ENCODE measurements around the gene CACNA1I.

Gene CACNA1I

GRCh38 chr22:39721206-39722031 is 150.9 kb downstream of the CACNA1I start:
- H3K4me1 Mint-ChIP-seq (ENCODE audit: low read depth), result no peaks in the 10 kb centered on the region
- intact Hi-C loops (cut with micrococcal nuclease), result no loop called here
- H3K27ac Mint-ChIP-seq, result no peak overlapping the region
- peaks cover 35% of the 10 kb centered on the region for H3K27me3 Mint-ChIP-seq
- no peaks in the 10 kb centered on the region for H3K36me3 Mint-ChIP-seq (ENCODE audit: low read depth)
- no peak overlapping the region for H3K4me3 Mint-ChIP-seq
- no peaks in the 10 kb centered on the region for H3K9me3 Mint-ChIP-seq

- no peaks in the 10 kb centered on the region for H3K4me1 Mint-ChIP-seq (ENCODE audit: low read depth)
- H3K27me3 Mint-ChIP-seq, result peaks cover 39% of the 10 kb centered on the region
- H3K27ac Mint-ChIP-seq, result no peak overlapping the region
- no peaks in the 10 kb centered on the region for H3K36me3 Mint-ChIP-seq (ENCODE audit: low read depth)
- H3K4me3 Mint-ChIP-seq, result no peak overlapping the region
- no peaks in the 10 kb centered on the region for H3K9me3 Mint-ChIP-seq
- intact Hi-C loops (cut with micrococcal nuclease), result no loop called here
These were observed 151.4 kb downstream of the CACNA1I start for GRCh38 chr22:39722032-39722325.

GRCh38 chr22:39722501-39722900 is 151.9 kb downstream of the CACNA1I start:
- Mint-ChIP-seq H3K9me3 (no peaks in the 10 kb centered on the region), H3K4me1 (ENCODE audit: low read depth) (no peaks in the 10 kb centered on the region), H3K27ac (no peak overlapping the region), H3K36me3 (ENCODE audit: low read depth) (no peaks in the 10 kb centered on the region), H3K4me3 (no peak overlapping the region), H3K27me3 (peaks cover 41% of the 10 kb centered on the region)
- intact Hi-C loops (cut with micrococcal nuclease), result no loop called here

- H3K36me3 Mint-ChIP-seq (ENCODE audit: low read depth), result no peaks in the 10 kb centered on the region
- H3K4me1 Mint-ChIP-seq (ENCODE audit: low read depth), result no peaks in the 10 kb centered on the region
- intact Hi-C loops (cut with micrococcal nuclease), result no loop called here
These were observed 152.9 kb downstream of the CACNA1I start for GRCh38 chr22:39723463-39723862.

GRCh38 chr22:39723899-39724351 is 153.4 kb downstream of the CACNA1I start:
- Mint-ChIP-seq H3K4me3 (no peak overlapping the region), H3K27me3 (peaks cover 47% of the 10 kb centered on the region), H3K36me3 (ENCODE audit: low read depth) (no peaks in the 10 kb centered on the region), H3K4me1 (ENCODE audit: low read depth) (no peaks in the 10 kb centered on the region), H3K9me3 (no peaks in the 10 kb centered on the region), H3K27ac (no peak overlapping the region)
- intact Hi-C loops (cut with micrococcal nuclease), result no loop called here

More at GRCh38 chr22:39723463-39723862, 152.9 kb downstream of the CACNA1I start:
- Mint-ChIP-seq H3K27me3 (peaks cover 47% of the 10 kb centered on the region), H3K4me3 (no peak overlapping the region), H3K27ac (no peak overlapping the region), H3K9me3 (no peaks in the 10 kb centered on the region)

- no peak overlapping the region for H3K27ac Mint-ChIP-seq
- no peaks in the 10 kb centered on the region for H3K36me3 Mint-ChIP-seq (ENCODE audit: low read depth)
- intact Hi-C loops (cut with micrococcal nuclease), result no loop called here
- no peaks in the 10 kb centered on the region for H3K4me1 Mint-ChIP-seq (ENCODE audit: low read depth)
- H3K4me3 Mint-ChIP-seq, result no peak overlapping the region
- no peaks in the 10 kb centered on the region for H3K9me3 Mint-ChIP-seq
- H3K27me3 Mint-ChIP-seq, result peaks cover 47% of the 10 kb centered on the region
These were observed 153.8 kb downstream of the CACNA1I start for GRCh38 chr22:39724390-39724789.

- H3K4me3 Mint-ChIP-seq, result no peak overlapping the region
- no peak overlapping the region for H3K27ac Mint-ChIP-seq
- no peaks in the 10 kb centered on the region for H3K4me1 Mint-ChIP-seq (ENCODE audit: low read depth)
- no peaks in the 10 kb centered on the region for H3K9me3 Mint-ChIP-seq
- no peaks in the 10 kb centered on the region for H3K36me3 Mint-ChIP-seq (ENCODE audit: low read depth)
- peaks cover 47% of the 10 kb centered on the region for H3K27me3 Mint-ChIP-seq
- intact Hi-C loops (cut with micrococcal nuclease), result no loop called here
These were observed 154.3 kb downstream of the CACNA1I start for GRCh38 chr22:39724857-39725256.

- Mint-ChIP-seq H3K9me3 (no peaks in the 10 kb centered on the region), H3K27me3 (peaks cover 41% of the 10 kb centered on the region), H3K36me3 (ENCODE audit: low read depth) (no peaks in the 10 kb centered on the region), H3K4me1 (ENCODE audit: low read depth) (no peaks in the 10 kb centered on the region), H3K4me3 (no peak overlapping the region), H3K27ac (no peak overlapping the region)
- intact Hi-C loops (cut with micrococcal nuclease), result no loop called here
These were observed 154.9 kb downstream of the CACNA1I start for GRCh38 chr22:39725351-39726035.

GRCh38 chr22:39727541-39727940 is 157.0 kb downstream of the CACNA1I start:
- Mint-ChIP-seq H3K9me3 (no peaks in the 10 kb centered on the region), H3K4me3 (no peak overlapping the region)

GRCh38 chr22:39728236-39728860 is 157.8 kb downstream of the CACNA1I start:
- no peaks in the 10 kb centered on the region for H3K9me3 Mint-ChIP-seq
- intact Hi-C loops (cut with micrococcal nuclease), result no loop called here
- H3K27me3 Mint-ChIP-seq, result peaks cover 42% of the 10 kb centered on the region
- no peaks in the 10 kb centered on the region for H3K36me3 Mint-ChIP-seq (ENCODE audit: low read depth)
- no peaks in the 10 kb centered on the region for H3K4me1 Mint-ChIP-seq (ENCODE audit: low read depth)
- no peak overlapping the region for H3K4me3 Mint-ChIP-seq
- H3K27ac Mint-ChIP-seq, result no peak overlapping the region

More at GRCh38 chr22:39727541-39727940, 157.0 kb downstream of the CACNA1I start:
- Mint-ChIP-seq H3K27ac (no peak overlapping the region), H3K27me3 (peaks cover 40% of the 10 kb centered on the region), H3K36me3 (ENCODE audit: low read depth) (no peaks in the 10 kb centered on the region), H3K4me1 (ENCODE audit: low read depth) (no peaks in the 10 kb centered on the region)
- intact Hi-C loops (cut with micrococcal nuclease), result no loop called here

- peaks cover 40% of the 10 kb centered on the region for H3K27me3 Mint-ChIP-seq
- H3K27ac Mint-ChIP-seq, result no peak overlapping the region
- H3K9me3 Mint-ChIP-seq, result no peaks in the 10 kb centered on the region
These were observed 158.8 kb downstream of the CACNA1I start for GRCh38 chr22:39729141-39729934.

GRCh38 chr22:39731481-39731880 is 160.9 kb downstream of the CACNA1I start:
- no peak overlapping the region for H3K27ac Mint-ChIP-seq
- no peaks in the 10 kb centered on the region for H3K4me1 Mint-ChIP-seq (ENCODE audit: low read depth)
- peaks cover 41% of the 10 kb centered on the region for H3K27me3 Mint-ChIP-seq
- H3K9me3 Mint-ChIP-seq, result no peaks in the 10 kb centered on the region
- no peak overlapping the region for H3K4me3 Mint-ChIP-seq
- intact Hi-C loops (cut with micrococcal nuclease), result no loop called here
- no peaks in the 10 kb centered on the region for H3K36me3 Mint-ChIP-seq (ENCODE audit: low read depth)

More at GRCh38 chr22:39729141-39729934, 158.8 kb downstream of the CACNA1I start:
- Mint-ChIP-seq H3K4me3 (no peak overlapping the region), H3K36me3 (ENCODE audit: low read depth) (no peaks in the 10 kb centered on the region), H3K4me1 (ENCODE audit: low read depth) (no peaks in the 10 kb centered on the region)
- intact Hi-C loops (cut with micrococcal nuclease), result no loop called here

GRCh38 chr22:39731881-39732555 is 161.5 kb downstream of the CACNA1I start:
- Mint-ChIP-seq H3K4me3 (no peak overlapping the region), H3K36me3 (ENCODE audit: low read depth) (no peaks in the 10 kb centered on the region), H3K9me3 (no peaks in the 10 kb centered on the region), H3K4me1 (ENCODE audit: low read depth) (no peaks in the 10 kb centered on the region), H3K27me3 (peaks cover 37% of the 10 kb centered on the region), H3K27ac (no peak overlapping the region)
- intact Hi-C loops (cut with micrococcal nuclease), result no loop called here

Measured in dendritic cell treated with granulocyte-macrophage colony-stimulating factor and Interleukin-4, amounts not matched to agents 40 ng/mL and 50 ng/mL, for 4 days (primary cell).